ENCODE data around the gene PDE4B.
A peak's percentile ranks its signal among the peaks of the same experiment; 100 is the strongest.
"Not testable (repeated sequence)": the region's sequence is repeated elsewhere in the genome, so short reads cannot be mapped to it uniquely, and the experiment has no call there.

The PDE4B gene

DNA sequence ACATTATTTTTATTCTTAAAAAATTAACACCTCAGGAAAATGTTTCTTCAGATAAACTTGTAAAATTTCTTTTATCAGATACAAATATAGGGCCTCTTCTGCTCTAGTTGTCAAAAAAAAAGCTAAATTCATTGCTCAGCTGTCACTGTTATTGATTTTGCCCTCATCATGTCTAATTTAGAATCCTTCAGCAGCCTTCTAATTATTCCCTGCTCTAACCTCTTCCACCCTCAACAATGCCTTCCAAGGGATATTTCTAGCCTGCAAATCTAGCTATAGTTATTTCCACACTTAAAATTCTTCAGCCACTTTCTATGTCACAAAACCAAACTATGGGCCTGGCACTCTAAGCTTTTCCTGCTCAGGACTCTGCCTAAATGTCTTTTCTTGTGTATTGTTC is 25.2 kb downstream of the PDE4B start:
- DNase-seq: no peak

GRCh38 chr1:65818966-65819365 is 26.3 kb downstream of the PDE4B start:
- no peak for DNase-seq

- peak; percentile 43 for DNase-seq
Measured at GRCh38 chr1:65820983-65821382, 28.3 kb downstream of the PDE4B start.

GRCh38 chr1:65821386-65821785 is 28.7 kb downstream of the PDE4B start:
- DNase-seq: no peak

DNA sequence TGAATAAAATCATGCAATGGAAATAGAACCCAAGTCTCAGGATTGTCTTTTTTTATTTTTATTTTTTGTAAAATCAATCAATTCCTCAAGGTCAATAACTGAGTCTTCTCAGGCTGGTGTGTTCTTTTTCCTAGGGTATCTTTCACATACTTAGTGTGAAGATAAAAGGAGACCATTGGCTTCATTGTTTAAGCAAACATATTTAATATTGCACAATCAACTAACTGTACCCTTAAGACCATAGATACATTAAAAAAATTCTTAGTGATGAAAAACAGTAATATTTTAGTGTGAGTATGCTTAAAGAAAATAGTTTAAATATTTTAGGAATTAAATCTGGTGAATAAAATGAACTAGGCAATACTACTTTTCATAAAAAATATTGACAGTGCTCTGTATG is 31.4 kb downstream of the PDE4B start:
- no peak for DNase-seq

DNA sequence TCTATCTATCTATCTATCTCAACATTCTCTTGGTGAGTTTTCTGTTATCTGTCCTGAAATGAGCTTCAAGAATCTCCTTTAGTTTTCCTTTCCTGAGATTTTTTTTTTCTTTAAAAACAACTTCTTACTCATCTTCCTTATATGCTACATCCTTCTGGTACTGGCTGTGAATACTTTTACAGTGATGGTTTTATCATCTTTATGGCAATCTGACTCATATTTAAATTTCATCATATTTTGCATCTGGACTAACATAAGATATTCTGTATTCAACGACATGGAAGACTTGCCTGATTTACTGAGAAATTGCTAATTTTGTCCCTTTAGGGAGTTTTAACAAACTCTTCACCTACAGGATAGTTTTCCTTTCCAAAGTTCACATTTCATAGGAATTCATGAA is 33.0 kb downstream of the PDE4B start:
- DNase-seq: no peak

GRCh38 chr1:65826782-65827181 is 34.1 kb downstream of the PDE4B start:
- no peak for DNase-seq

- DNase-seq: no peak
Measured at GRCh38 chr1:65827346-65827745, 34.7 kb downstream of the PDE4B start.

DNA sequence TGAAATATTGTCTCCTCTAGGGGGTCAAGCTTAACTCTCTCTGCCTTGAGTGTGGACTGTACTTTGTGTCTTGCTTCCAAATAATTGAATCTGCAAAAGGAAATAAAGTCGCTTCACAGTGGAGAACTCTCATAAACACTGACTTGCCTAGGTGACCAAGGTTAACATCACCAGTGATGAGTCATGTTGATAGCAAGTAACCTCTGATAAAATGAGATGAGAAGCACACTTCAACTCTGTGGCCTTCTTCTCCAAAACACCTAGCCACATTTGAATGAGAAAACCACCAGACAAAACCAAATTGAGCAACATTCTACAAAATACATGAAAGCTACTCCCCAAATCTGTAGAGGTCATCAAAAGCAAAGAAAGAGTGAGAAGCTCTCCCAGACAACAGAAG is 37.6 kb downstream of the PDE4B start:
- DNase-seq: no peak

GRCh38 chr1:65832296-65832695 is 39.6 kb downstream of the PDE4B start:
- DNase-seq: no peak

DNA sequence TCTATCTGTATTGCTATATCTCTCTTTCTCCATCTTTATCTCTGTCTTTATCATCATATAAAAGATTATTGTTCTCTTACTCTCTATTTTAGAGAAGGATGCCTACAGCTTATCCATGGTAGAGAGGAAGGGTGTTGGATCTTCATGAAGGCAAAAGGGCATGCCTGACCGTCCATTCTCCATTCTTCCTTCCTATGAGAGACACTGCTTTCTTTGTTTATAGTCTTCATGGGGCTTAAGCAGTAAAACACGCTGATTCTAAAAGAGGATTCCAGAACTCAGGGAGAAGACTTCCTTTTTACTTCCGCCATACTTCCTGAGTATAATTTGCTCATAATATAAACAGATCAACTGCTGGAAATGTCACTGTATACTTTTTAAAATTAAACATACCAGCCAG is 44.0 kb downstream of the PDE4B start:
- no peak for DNase-seq

DNA sequence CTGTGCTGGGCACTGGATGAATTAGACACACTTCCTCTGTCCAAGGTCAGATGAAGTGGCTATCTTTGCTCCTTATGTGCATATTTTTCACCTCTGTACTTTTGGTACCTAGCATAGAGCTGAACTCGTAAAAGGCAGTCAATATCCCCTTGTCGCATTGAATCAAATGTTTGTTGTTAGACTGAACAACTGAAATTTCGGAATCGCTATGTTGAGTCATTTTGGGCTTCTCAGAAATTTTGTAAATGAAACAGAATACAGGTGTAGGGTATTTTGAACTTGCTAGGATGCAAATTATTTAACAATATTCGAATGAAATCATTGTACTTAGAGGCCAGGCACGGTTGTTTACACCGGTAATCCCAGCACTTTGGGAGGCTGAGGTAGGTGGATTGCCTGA is 48.0 kb downstream of the PDE4B start:
- no peak for DNase-seq

- DNase-seq: no peak
Measured at GRCh38 chr1:65844296-65844695, 51.6 kb downstream of the PDE4B start.

- DNase-seq: no peak
Measured at GRCh38 chr1:65844821-65845534, 52.3 kb downstream of the PDE4B start.

DNA sequence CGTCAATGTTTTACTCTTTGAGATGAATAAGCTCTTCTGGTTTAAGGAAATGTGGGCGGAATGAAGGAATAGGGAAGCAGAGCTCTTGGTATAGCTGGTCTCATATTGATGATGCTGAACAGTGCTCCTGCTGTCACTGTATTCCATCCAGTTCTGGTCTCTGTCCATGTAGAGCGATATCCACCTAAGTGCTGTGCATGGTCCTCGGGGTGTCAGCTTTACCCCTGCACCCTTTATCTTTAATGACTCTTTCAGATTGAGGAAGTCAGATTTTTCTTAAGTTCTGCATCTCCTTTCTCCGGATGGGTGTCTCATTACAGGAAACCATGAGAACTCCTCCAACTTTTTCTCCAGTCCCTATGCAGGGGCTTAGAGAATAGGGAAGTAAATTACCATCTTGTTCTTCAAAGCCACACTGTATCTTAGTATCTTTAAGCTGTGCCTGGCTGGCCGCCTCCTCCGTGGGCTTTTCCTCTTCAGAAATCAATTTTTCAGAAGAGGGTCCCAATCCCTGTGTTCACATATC is 52.9 kb downstream of the PDE4B start:
- DNase-seq: no peak

DNA sequence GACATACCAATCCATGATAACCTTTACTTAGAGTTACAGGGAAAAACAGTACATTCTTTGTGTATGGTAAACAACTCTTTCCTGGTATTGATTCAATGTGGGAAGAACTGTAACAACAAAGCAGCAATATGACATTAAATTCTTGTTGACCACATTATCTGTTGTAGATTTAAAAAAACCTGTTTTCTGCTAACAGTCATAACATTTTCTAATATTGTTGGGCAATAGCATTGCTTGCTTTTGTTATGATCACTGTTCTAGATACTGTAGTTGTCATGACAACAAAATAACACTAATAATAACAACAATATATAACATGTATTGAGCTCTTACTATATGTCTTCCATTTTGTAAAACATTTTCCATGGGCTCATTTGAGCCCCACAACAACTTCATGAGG is 54.2 kb downstream of the PDE4B start:
- no peak for DNase-seq

GRCh38 chr1:65850281-65850680 is 57.6 kb downstream of the PDE4B start:
- no peak for DNase-seq

DNA sequence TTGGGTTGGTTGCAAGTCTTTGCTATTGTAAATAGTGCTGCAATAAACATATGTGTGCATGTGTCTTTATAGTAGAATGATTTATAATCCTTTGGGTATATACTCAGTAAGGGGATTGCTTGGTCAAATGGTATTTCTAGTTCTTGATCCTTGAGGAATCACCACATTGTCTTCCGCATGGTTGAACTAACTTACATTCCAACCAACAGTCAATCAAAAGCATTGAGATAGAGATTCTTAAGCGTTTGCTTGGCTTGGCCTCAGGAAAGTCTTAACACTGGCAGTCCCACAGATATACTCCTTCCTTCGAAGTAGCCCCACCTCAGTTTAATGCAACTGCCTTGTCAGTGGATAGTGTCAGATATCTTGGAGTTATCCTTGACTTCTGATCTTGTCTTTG is 63.9 kb downstream of the PDE4B start:
- DNase-seq: not testable (repeated sequence)

DNA sequence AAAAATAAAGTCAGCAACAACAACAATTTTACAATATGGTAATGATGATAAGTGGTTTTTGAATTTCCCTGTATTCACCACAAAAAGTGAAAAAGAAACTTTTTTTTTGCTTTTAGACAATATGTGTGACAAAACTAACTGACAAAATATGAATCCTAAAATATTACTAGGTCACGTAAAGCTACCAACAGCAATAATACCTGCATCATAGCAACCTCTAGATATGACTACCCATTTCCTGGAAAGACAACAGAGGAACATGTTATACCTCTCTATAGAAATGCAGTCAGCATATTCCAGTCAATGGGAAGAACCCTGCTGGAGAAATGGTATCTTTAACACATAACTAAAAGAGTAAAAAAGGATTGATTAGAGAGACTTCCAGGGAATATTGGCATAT is 73.7 kb downstream of the PDE4B start:
- no peak for DNase-seq

DNA sequence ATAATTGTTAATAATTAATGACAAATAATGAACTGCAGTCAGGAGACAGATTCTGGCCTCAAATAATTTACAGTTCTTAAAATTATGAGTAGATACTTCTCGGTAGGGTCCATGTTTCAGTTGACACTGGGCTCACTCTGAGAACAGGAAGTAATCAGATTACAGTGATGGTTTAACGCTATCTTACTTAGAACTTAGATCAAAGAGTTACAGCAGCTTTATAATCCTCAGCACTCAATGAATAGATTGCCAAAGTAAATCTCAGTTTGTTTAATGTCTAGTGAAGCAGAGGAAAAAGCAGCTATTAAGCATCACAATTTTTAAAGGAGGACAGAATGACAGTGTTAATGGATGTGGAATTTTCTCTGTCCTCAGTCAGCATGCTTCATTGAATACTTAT is 79.6 kb downstream of the PDE4B start:
- DNase-seq: no peak

GRCh38 chr1:65878342-65878741 is 85.6 kb downstream of the PDE4B start:
- DNase-seq: not testable (repeated sequence)

DNA sequence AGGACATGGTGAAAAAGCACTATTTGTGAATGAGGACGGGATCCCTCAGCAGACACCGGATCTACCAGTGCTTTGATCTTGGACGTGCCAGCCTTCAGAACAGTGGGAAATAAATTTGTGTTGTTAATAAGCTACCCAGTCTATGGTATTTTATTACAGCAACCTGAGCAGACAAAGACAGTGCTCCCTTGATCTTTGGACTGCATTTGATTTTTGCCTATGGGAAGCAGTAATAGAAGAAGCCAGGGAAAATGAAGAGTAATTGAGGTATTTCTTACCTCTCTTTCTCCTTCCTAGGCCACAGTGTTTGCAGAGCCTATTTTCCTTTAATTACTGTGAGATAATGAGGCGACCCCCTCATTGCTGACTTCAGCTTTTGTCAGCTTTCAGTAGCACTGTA is 87.9 kb downstream of the PDE4B start:
- no peak for DNase-seq

- DNase-seq: no peak
Measured at GRCh38 chr1:65881067-65881594, 88.4 kb downstream of the PDE4B start.

DNA sequence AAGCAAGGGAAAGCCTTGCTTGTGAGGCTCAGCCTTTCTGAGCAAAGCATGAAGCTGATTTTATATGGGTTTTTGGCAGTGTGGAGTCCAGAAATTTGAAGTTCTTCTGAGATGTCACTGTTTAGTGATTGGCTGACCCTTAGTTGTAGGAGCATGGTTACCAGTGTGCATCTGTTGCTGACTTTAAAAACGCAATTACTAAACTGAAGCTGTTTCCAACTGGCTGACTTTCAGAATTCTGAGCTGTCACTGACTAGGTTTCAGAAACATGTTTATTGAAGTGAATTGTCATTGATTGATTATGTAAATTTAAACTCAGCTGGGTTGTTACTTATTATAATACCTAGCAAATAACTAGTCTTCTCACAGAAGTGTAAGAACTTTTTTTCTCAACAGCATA is 89.4 kb downstream of the PDE4B start:
- DNase-seq: no peak

DNA sequence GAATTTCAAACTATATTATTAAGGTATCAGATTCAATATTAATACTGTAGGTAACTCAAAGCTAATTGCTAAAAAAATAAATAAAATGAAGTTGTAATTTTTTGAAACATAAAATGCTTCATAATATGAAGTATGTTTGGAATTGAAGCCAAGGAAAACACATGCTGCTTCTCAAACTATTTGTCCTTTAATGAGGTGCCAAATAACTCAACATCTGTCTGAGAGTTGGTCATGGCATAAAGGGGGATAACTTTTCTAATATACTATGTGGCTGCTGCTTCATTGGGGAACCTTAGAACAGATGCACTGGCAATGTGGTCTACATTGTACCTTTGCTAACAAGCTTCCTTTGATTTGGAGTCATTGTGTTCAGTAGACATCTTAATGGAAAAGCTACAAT is 96.7 kb downstream of the PDE4B start:
- DNase-seq: no peak
